ENCODE measurements around the gene STK32C. TPM values are rescaled to one million over a fixed set of nuclear protein-coding genes. Genes with fewer than 3 reads are reported as not detected.
A peak's percentile ranks its signal among the peaks of the same experiment; 100 is the strongest.

The STK32C gene
- total and polyA plus RNA-seq, 4 donors = 5.1 to 22.0 (median 16.3) TPM

- H3K36me3 ChIP-seq (ENCODE audit: control insufficient read depth in 4 of 4, insufficient read depth in 4 of 4, low read length in 4 of 4) = no peaks in the 10 kb centered on the region
- no peak overlapping the region for H3K27ac ChIP-seq (ENCODE audit: low read depth in 1 of 2, low read length in 1 of 2)
- no peaks in the 10 kb centered on the region for H3K9me3 ChIP-seq (ENCODE audit: control insufficient read depth in 4 of 4, insufficient read depth in 3 of 4, low read length in 3 of 4)
- no peak overlapping the region for H3K9ac ChIP-seq (ENCODE audit: insufficient read depth in 1 of 2, low read length in 2 of 2)
- peak; percentile 7 for ATAC-seq (ENCODE audit: insufficient read depth, low FRiP score)
- no peaks in the 10 kb centered on the region for H3K27me3 ChIP-seq (ENCODE audit: control insufficient read depth in 3 of 3, insufficient read depth in 3 of 3, low read length in 2 of 3)
- WGBS, 2 donors = 90 to 92% methylated on average over 35 of the region's 35 CpGs
- no peaks in the 10 kb centered on the region for H3K4me1 ChIP-seq (ENCODE audit: control insufficient read depth in 5 of 5, insufficient read depth in 5 of 5, low read length in 5 of 5)
- H3K4me3 ChIP-seq = no peak overlapping the region
- TF ChIP-seq, protein P1, sequence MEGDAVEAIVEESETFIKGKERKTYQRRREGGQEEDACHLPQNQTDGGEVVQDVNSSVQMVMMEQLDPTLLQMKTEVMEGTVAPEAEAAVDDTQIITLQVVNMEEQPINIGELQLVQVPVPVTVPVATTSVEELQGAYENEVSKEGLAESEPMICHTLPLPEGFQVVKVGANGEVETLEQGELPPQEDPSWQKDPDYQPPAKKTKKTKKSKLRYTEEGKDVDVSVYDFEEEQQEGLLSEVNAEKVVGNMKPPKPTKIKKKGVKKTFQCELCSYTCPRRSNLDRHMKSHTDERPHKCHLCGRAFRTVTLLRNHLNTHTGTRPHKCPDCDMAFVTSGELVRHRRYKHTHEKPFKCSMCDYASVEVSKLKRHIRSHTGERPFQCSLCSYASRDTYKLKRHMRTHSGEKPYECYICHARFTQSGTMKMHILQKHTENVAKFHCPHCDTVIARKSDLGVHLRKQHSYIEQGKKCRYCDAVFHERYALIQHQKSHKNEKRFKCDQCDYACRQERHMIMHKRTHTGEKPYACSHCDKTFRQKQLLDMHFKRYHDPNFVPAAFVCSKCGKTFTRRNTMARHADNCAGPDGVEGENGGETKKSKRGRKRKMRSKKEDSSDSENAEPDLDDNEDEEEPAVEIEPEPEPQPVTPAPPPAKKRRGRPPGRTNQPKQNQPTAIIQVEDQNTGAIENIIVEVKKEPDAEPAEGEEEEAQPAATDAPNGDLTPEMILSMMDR (IDR thresholded peaks at IDR 0.05; ENCODE audit: control extremely low read depth, extremely low read depth) = no peak
- no peak for DNase-seq
Measured at GRCh38 chr10:132200344-132201110, 107.2 kb downstream of the STK32C start.

- Histone ChIP-seq H3K9ac (ENCODE audit: insufficient read depth in 1 of 2, low read length in 2 of 2) (no peak overlapping the region), H3K4me1 (ENCODE audit: control insufficient read depth in 5 of 5, insufficient read depth in 5 of 5, low read length in 5 of 5) (no peaks in the 10 kb centered on the region), H3K9me3 (ENCODE audit: control insufficient read depth in 4 of 4, insufficient read depth in 3 of 4, low read length in 3 of 4) (no peaks in the 10 kb centered on the region), H3K27me3 (ENCODE audit: control insufficient read depth in 3 of 3, insufficient read depth in 3 of 3, low read length in 2 of 3) (no peaks in the 10 kb centered on the region), H3K36me3 (ENCODE audit: control insufficient read depth in 4 of 4, insufficient read depth in 4 of 4, low read length in 4 of 4) (no peaks in the 10 kb centered on the region), H3K27ac (ENCODE audit: low read depth in 1 of 2, low read length in 1 of 2) (no peak overlapping the region), H3K4me3 (no peak overlapping the region)
- TF ChIP-seq, protein P1 (IDR thresholded peaks at IDR 0.05; ENCODE audit: control extremely low read depth, extremely low read depth) = no peak
- ATAC-seq (ENCODE audit: insufficient read depth, low FRiP score) (no peak), DNase-seq (no peak)
- WGBS, 2 donors = 82 to 87% methylated on average over 16 of the region's 16 CpGs
Measured at GRCh38 chr10:132199854-132200311, 107.9 kb downstream of the STK32C start.

GRCh38 chr10:132199268-132199853, 108.4 kb downstream of the STK32C start:
- no peak for DNase-seq
- WGBS, 2 donors = 73 to 81% methylated on average over 11 of the region's 11 CpGs

More at GRCh38 chr10:132199268-132199853, 108.4 kb downstream of the STK32C start:
- H3K4me1 ChIP-seq (ENCODE audit: control insufficient read depth in 5 of 5, insufficient read depth in 5 of 5, low read length in 5 of 5) = no peaks in the 10 kb centered on the region
- no peak for ATAC-seq (ENCODE audit: insufficient read depth, low FRiP score)
- no peaks in the 10 kb centered on the region for H3K9me3 ChIP-seq (ENCODE audit: control insufficient read depth in 4 of 4, insufficient read depth in 3 of 4, low read length in 3 of 4)
- TF ChIP-seq, protein P1 (IDR thresholded peaks at IDR 0.05; ENCODE audit: control extremely low read depth, extremely low read depth) = no peak
- no peak overlapping the region for H3K4me3 ChIP-seq
- no peak overlapping the region for H3K27ac ChIP-seq (ENCODE audit: low read depth in 1 of 2, low read length in 1 of 2)
- no peak overlapping the region for H3K9ac ChIP-seq (ENCODE audit: insufficient read depth in 1 of 2, low read length in 2 of 2)
- no peaks in the 10 kb centered on the region for H3K27me3 ChIP-seq (ENCODE audit: control insufficient read depth in 3 of 3, insufficient read depth in 3 of 3, low read length in 2 of 3)
- no peaks in the 10 kb centered on the region for H3K36me3 ChIP-seq (ENCODE audit: control insufficient read depth in 4 of 4, insufficient read depth in 4 of 4, low read length in 4 of 4)
